Panc1 (cell line): ENCODE measurements around the gene LIX1. TPM values are rescaled to one million over a fixed set of nuclear protein-coding genes. Genes with fewer than 3 reads are reported as not detected.

Experiments used
- ATAC-seq: fragments of 200-7000 bp; cut with Tn5 transposase; 2 replicates; pipeline ENCODE4 v1.9.1; 2020; ENCODE audit warnings: mild to moderate bottlenecking, moderate library complexity
- BruUV-seq: library from RNA; stranded (reverse); fragments of 400-500 nt; replicated peaks from 2 replicates; lab custom pipeline; 2021; lab: Mats Ljungman, UMichigan
- CTCF ChIA-PET: fragments of 300-600 bp; sonication (Branson Sonifier 250); formaldehyde crosslinking; loops from one replicate; lab custom pipeline; 2022; ENCODE audit warnings: antibody characterized with exemption; lab: Charles Lee
- POLR2A ChIA-PET: fragments of 300-600 bp; sonication (Branson Sonifier 250); formaldehyde crosslinking; loops from one replicate; lab custom pipeline; 2022; ENCODE audit warnings: antibody characterized with exemption; lab: Charles Lee
- DNase-seq: peaks from one replicate; pipeline ENCODE4 v3.0.0-alpha.2; 2010; ENCODE audit warnings: low read depth, low spot score
- H3K27ac ChIP-seq: 2 replicates; pipeline ENCODE4 v1.5.1; 2011; ENCODE audit warnings: mild to moderate bottlenecking, low read length, inconsistent platforms
- H3K27me3 ChIP-seq: fragments of 200-500 bp; sonication (Bioruptor generic); 2 replicates; pipeline ENCODE4 v1.6.0; 2014; ENCODE audit warnings: low read length, inconsistent platforms; ENCODE audit not compliant: control insufficient read depth, insufficient read depth
- H3K36me3 ChIP-seq: fragments of 200-500 bp; sonication (Bioruptor generic); 2 replicates; pipeline ENCODE4 v1.5.1; 2014; ENCODE audit warnings: inconsistent platforms, mild to moderate bottlenecking, low read length, moderate library complexity; ENCODE audit not compliant: control insufficient read depth, insufficient read depth
- H3K4me1 ChIP-seq: 2 replicates; pipeline ENCODE4 v1.5.1; 2011; ENCODE audit warnings: inconsistent platforms, mild to moderate bottlenecking, low read length, moderate library complexity; ENCODE audit not compliant: control insufficient read depth, insufficient read depth
- H3K4me3 ChIP-seq, 2 experiments: 2 replicates each; pipeline ENCODE4 v1.5.1; 2011 to 2012; ENCODE audit warnings: low read depth in 2 of 2, low read length in 2 of 2, mild to moderate bottlenecking in 2 of 2, inconsistent platforms in 1 of 2, moderate library complexity in 1 of 2
- H3K9me3 ChIP-seq: fragments of 200-500 bp; sonication (Bioruptor generic); 2 replicates; pipeline ENCODE4 v1.5.1; 2014; ENCODE audit warnings: low read depth, mild to moderate bottlenecking, inconsistent platforms, low read length, moderate library complexity; ENCODE audit not compliant: control insufficient read depth, insufficient read depth
- CTCF ChIP-seq: fragments of 450-650 bp; IDR thresholded peaks from 2 replicates; pipeline ENCODE4 v1.5.1; 2017; ENCODE audit warnings: mild to moderate bottlenecking
- POLR2AphosphoS5 ChIP-seq: IDR thresholded peaks from 2 replicates; pipeline ENCODE4 v1.6.1; 2012; ENCODE audit warnings: mild to moderate bottlenecking, low read depth, low read length, moderate library complexity
- REST ChIP-seq, 2 experiments: IDR thresholded peaks; 2 replicates each; pipeline ENCODE4 v1.6.1; 2011 to 2012; ENCODE audit warnings: low read depth in 2 of 2, control low read depth in 1 of 2, low read length in 1 of 2, mild to moderate bottlenecking in 1 of 2, moderate library complexity in 1 of 2; ENCODE audit not compliant: insufficient read depth in 1 of 2
- SIN3A ChIP-seq: IDR thresholded peaks from 2 replicates; pipeline ENCODE4 v1.6.1; 2012; ENCODE audit warnings: low read depth, mild to moderate bottlenecking, low read length, moderate library complexity, borderline replicate concordance; ENCODE audit not compliant: insufficient read depth
- TCF7L2 ChIP-seq: IDR thresholded peaks from 2 replicates; pipeline ENCODE4 v1.6.1; 2011; ENCODE audit warnings: mild to moderate bottlenecking, low read depth, low read length, inconsistent platforms
- in situ Hi-C: cut with HindIII; loops from 2 replicates; pipeline ENCODE4 v1.10.0; 2016; ENCODE audit warnings: low sequenced_read_pairs, low pct_unique_long_range_greater_than_20kb
- intact Hi-C: fragments of 100-400 bp; cut with micrococcal nuclease; formaldehyde crosslinking; loops from one replicate; pipeline ENCODE4 v1.10.0; 2022; ENCODE audit not compliant: unreplicated experiment
- total RNA-seq: library from RNA; stranded (reverse); gene quantifications from one replicate; pipeline ENCODE4 v1.2.1, GENCODE V29; 2021; ENCODE audit not compliant: unreplicated experiment

Gene LIX1
- total RNA-seq, 1 experiment from 2014 or later, result not detected

- H3K27me3 ChIP-seq, result peaks cover 4% of the 10 kb centered on the region
- ATAC-seq (no peak), DNase-seq (no peak)
- TF ChIP-seq TCF7L2, result no peak
- no peak for TF ChIP-seq SIN3A
- no peak for TF ChIP-seq REST (IDR thresholded peaks at IDR 0.05; ENCODE audit: insufficient read depth in 1 of 2, low read depth in 2 of 2, low read length in 1 of 2)
- no peak for TF ChIP-seq CTCF
- no peak for TF ChIP-seq POLR2AphosphoS5
- intact Hi-C loops (no loop called here), in situ Hi-C loops (no loop called here)
- ChIA-PET POLR2A (no interaction called here), CTCF (no interaction called here)
- H3K4me3 ChIP-seq, result no peak overlapping the region
- no peaks in the 10 kb centered on the region for H3K9me3 ChIP-seq
- BruUV-seq, result no TSS peak
- H3K36me3 ChIP-seq, result no peaks in the 10 kb centered on the region
- H3K4me1 ChIP-seq, result no peaks in the 10 kb centered on the region
- no peak overlapping the region for H3K27ac ChIP-seq
Observed at GRCh38 chr5:97135868-97136267, 6.5 kb downstream of the LIX1 start.

- in situ Hi-C loops (no loop called here), intact Hi-C loops (no loop called here)
- Histone ChIP-seq H3K9me3 (no peaks in the 10 kb centered on the region), H3K27ac (no peak overlapping the region), H3K27me3 (peaks cover 4% of the 10 kb centered on the region), H3K4me3 (no peak overlapping the region), H3K36me3 (no peaks in the 10 kb centered on the region), H3K4me1 (no peaks in the 10 kb centered on the region)
- ATAC-seq, result no peak
- POLR2A ChIA-PET, result no interaction called here
- BruUV-seq, result no TSS peak
- TF ChIP-seq SIN3A (no peak), POLR2AphosphoS5 (no peak), REST (IDR thresholded peaks at IDR 0.05; ENCODE audit: insufficient read depth in 1 of 2, low read depth in 2 of 2, low read length in 1 of 2) (no peak), CTCF (no peak), TCF7L2 (no peak)
- no peak for DNase-seq
- CTCF ChIA-PET, result no interaction called here
Observed at GRCh38 chr5:97134634-97135033, 7.8 kb downstream of the LIX1 start.
